ENCODE measurements around the gene PHF1. TPM values are rescaled to one million over a fixed set of nuclear protein-coding genes. Genes with fewer than 3 reads are reported as not detected.
A peak's percentile ranks its signal among the peaks of the same experiment; 100 is the strongest.

The PHF1 gene
- total RNA-seq, 1 donor from 2014 or later: 73.2 TPM

DNA sequence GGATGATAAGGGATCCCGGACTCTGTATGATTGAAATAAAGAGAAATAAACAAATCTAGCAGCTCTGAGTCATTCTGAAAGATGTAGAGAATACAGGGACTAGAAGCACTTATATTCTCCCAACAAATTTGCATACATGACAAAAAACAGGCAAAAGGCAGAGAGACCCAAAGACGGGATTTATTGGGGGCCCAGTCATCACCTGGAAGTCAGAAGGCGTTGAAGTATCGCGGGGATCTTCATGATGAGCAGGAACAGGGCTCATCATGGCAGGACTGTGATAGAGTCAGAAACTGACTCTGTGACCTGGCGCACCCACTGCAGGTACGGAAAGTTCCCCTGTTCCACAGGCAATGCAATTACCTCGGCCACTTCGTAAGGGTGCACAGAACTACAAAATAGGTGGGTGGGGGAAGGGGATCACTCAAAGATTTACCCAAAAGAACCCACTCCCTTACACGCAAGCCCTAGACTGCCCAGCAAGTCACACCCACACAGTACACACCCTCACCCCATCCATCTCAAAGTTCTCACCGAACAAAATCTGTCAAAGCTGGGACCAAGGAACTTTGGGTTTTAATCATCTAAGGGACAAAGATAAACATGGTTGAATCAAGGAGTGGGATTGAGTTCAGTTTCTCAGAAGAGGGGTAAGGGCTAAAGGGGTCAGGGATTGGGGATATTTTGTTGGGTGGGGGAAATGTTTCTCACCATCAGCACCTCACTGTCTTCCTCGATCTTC is 5.7 kb downstream of the PHF1 start:
- no peaks in the 10 kb centered on the region for H3K9me3 ChIP-seq
- H3K27ac ChIP-seq: peak overlapping the region; percentile 98
- no peak for DNase-seq (ENCODE audit: extremely low spot score in 2 of 2)
- intact Hi-C loops (cut with DNase I): loop anchor here (5.0 kb wide), 1 partner anchor 99 kb away; the partner anchor contains the start of gene ZBTB22
- peak overlapping the region; percentile 60 to 71 for H3K4me3 ChIP-seq
- no peak for TF ChIP-seq POLR2A (IDR thresholded peaks at IDR 0.05)
- TF ChIP-seq POLR2AphosphoS5 (IDR thresholded peaks at IDR 0.05; ENCODE audit: insufficient read depth in 1 of 2, low read depth in 1 of 2): no peak
- TF ChIP-seq, protein P1, sequence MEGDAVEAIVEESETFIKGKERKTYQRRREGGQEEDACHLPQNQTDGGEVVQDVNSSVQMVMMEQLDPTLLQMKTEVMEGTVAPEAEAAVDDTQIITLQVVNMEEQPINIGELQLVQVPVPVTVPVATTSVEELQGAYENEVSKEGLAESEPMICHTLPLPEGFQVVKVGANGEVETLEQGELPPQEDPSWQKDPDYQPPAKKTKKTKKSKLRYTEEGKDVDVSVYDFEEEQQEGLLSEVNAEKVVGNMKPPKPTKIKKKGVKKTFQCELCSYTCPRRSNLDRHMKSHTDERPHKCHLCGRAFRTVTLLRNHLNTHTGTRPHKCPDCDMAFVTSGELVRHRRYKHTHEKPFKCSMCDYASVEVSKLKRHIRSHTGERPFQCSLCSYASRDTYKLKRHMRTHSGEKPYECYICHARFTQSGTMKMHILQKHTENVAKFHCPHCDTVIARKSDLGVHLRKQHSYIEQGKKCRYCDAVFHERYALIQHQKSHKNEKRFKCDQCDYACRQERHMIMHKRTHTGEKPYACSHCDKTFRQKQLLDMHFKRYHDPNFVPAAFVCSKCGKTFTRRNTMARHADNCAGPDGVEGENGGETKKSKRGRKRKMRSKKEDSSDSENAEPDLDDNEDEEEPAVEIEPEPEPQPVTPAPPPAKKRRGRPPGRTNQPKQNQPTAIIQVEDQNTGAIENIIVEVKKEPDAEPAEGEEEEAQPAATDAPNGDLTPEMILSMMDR (IDR thresholded peaks at IDR 0.05): no peak
- peaks cover 69% of the 10 kb centered on the region for H3K4me1 ChIP-seq
- peaks cover 0 to 31% of the 10 kb centered on the region in 2 donors for H3K36me3 ChIP-seq
- no peaks in the 10 kb centered on the region for H3K27me3 ChIP-seq

DNA sequence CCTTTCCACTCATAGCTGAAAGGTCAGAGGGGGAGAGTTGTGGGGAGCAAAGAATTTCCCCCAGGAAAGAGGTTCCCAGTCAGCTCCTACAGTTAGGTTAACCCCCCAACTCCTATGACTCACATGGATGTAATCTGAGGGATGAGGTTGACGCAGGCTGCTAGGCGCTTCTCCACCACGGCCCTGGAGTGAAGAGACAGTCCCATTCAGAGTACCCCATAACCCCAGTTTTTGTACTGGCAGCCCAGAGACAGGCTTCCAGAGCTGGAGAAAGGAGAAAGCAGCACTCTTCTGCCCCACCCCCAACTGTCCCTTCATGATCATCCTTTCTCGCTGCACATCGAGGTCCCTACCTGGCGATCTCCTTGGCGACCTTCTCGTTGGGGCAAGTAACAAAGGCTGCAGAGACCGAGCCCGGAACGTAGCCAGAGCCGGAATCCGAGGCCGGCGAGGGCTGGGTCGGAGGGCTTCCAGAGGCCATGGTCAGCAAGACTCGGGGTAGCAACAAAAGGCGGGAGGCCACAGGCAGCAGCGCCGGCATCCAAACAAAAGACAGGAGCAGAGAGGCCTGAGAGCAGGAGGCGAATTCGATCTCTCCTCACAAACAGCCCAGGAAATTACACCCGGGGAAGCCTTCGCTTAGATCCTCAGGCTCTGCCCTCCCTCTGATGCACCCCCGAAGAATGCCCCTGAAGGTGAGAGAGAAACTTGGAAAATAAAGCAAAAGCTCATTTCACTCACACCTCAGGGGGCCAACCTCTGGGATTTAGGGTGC is 6.5 kb downstream of the PHF1 start:
- no peaks in the 10 kb centered on the region for H3K27me3 ChIP-seq
- TF ChIP-seq, protein P1 (IDR thresholded peaks at IDR 0.05): no peak
- TF ChIP-seq POLR2AphosphoS5 (IDR thresholded peaks at IDR 0.05; ENCODE audit: insufficient read depth in 1 of 2, low read depth in 1 of 2) (no peak), POLR2A (IDR thresholded peaks at IDR 0.05) (no peak)
- intact Hi-C loops (cut with DNase I): loop anchor here (5.0 kb wide), 1 partner anchor 100 kb away; the partner anchor contains the start of gene ZBTB22
- peaks cover 0 to 31% of the 10 kb centered on the region in 2 donors for H3K36me3 ChIP-seq
- H3K4me3 ChIP-seq: peak overlapping the region; percentile 60 to 71
- no peaks in the 10 kb centered on the region for H3K9me3 ChIP-seq
- H3K4me1 ChIP-seq: peaks cover 61% of the 10 kb centered on the region
- DNase-seq (ENCODE audit: extremely low spot score in 2 of 2): no peak
- peak overlapping the region; percentile 98 for H3K27ac ChIP-seq

DNA sequence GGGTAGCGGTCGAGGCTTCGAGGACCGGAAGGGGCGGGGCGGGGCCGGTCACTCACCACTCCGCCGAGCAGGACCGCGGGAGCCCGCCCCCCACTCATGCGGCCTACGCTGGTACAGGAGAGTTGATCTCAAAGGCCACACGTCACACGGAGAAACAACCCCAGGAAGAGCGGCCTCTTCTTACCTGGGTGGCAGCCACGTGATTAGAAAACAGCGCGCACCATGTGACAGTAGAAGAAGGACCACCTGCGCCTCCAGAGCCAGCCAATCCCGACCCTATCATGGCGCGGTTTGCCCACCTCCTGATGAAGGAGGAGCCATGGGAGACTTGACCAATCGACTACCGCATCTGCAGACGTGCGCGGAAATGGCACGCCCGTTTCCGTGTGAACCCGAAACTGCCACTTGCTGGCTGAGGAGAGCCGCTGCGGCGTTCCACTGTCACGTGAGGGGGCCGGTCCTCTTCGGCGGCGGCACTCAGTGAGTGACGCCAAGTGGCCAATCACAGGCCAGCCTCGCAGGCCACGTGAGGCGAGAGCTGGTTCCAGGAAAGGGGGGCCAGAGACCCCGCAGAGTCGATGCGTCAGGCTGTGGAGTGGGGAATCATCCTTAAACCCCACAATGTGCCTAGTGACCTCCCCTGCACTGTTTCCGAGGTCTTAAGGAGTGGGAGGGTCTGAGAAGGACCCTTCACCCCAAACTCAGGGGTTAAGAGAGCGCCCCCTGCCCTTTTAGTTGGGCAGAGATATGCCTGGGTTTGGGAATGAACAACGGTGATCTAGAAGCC is 7.3 kb downstream of the PHF1 start, which contains the start of gene CUTA:
CUTA (minus strand) TSS at position 205 of the 787 bp plus-strand sequence; CDS start at position 98, 107 bp downstream.
- Histone ChIP-seq H3K4me1 (peaks cover 54% of the 10 kb centered on the region), H3K9me3 (no peaks in the 10 kb centered on the region), H3K27me3 (no peaks in the 10 kb centered on the region), H3K36me3 (peaks cover 0 to 23% of the 10 kb centered on the region in 2 donors), H3K27ac (peak within 1 kb of the TSS; percentile 98), H3K4me3 (peak within 1 kb of the TSS; percentile 60 to 71)
- TF ChIP-seq POLR2A (IDR thresholded peaks at IDR 0.05): peak in 1 of 2 donors; percentile 91
- TF ChIP-seq, protein P1 (IDR thresholded peaks at IDR 0.05): peak; percentile 24 to 42 (median 37)
- TF ChIP-seq POLR2AphosphoS5 (IDR thresholded peaks at IDR 0.05; ENCODE audit: insufficient read depth in 1 of 2, low read depth in 1 of 2): peak; percentile 98 to 100
- intact Hi-C loops (cut with DNase I): loop anchor here (5.0 kb wide), 1 partner anchor 101 kb away; the partner anchor contains the start of gene ZBTB22
- peak; percentile 100 for DNase-seq (ENCODE audit: extremely low spot score in 2 of 2)

DNA sequence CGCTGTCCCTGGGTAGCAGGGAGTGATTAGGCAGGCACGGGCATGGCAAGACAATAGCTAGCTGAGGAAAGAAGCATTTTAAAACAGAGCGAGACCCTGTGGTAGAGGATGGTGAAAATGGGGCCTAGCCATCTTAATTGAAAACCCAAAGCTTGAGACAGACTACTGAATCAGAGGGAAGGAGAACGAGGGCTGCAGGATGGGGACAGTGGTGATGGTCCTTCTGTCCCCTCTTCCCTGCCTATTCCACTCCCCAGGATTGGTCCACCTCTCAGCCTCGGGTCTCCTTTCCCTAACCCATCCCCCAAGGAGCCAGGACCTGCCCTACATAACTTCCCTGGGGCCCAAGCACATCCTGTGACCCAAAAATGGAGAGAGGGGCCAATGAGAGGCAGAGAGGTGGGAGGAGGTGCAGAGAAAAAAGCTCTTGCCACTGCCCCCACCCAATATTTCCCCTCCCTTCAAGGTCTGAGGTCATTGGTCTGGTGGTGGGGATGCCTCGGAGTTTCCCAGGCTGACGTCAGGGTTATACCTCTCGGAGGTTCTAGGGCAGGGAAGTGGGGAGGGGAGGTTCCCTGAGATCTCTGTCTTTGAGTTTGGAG is 8.0 kb downstream of the PHF1 start:
- peak overlapping the region; percentile 60 to 71 for H3K4me3 ChIP-seq
- peaks cover 0 to 16% of the 10 kb centered on the region in 2 donors for H3K36me3 ChIP-seq
- no peaks in the 10 kb centered on the region for H3K9me3 ChIP-seq
- H3K4me1 ChIP-seq: peaks cover 48% of the 10 kb centered on the region
- no peak for DNase-seq (ENCODE audit: extremely low spot score in 2 of 2)
- intact Hi-C loops (cut with DNase I): loop anchor here (5.0 kb wide), 1 partner anchor 101 kb away; the partner anchor contains the start of gene ZBTB22
- H3K27ac ChIP-seq: peak overlapping the region; percentile 98
- no peak for TF ChIP-seq POLR2AphosphoS5 (IDR thresholded peaks at IDR 0.05; ENCODE audit: insufficient read depth in 1 of 2, low read depth in 1 of 2)
- TF ChIP-seq, protein P1 (IDR thresholded peaks at IDR 0.05): no peak
- TF ChIP-seq POLR2A (IDR thresholded peaks at IDR 0.05): no peak
- H3K27me3 ChIP-seq: no peaks in the 10 kb centered on the region

All from vagina (tissue), 2 donors.